ENCODE measurements around the gene IFNA2.
A peak's percentile ranks its signal among the peaks of the same experiment; 100 is the strongest.
"Not testable (repeated sequence)": the region's sequence is repeated elsewhere in the genome, so short reads cannot be mapped to it uniquely, and the experiment has no call there.

Gene IFNA2

DNA sequence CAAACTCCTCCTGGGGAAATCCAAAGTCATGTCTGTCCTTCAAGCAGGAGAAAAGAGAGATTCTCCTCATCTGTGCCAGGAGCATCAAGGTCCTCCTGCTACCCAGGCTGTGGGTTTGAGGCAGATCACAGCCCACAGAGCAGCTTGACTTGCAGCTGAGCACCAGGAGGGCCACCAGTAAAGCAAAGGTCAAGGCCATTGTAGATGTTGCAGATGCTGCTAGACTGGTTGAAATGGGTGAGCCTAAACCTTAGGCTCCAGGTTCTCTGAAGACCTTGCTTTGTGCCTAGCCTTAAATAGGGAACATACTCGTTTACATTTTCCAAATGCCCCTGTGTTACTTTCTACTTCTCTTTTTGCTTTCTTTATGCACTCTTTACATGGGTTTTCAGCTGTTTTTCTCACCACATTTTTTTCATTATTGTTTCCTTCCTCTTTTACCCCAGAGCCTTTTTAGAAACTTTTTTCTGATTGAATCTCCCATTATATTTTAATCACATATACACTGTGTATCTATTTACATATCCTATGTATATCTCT, at the start of gene IFNA2:
IFNA2 (minus strand) TSS at position 268 of the 540 bp plus-strand sequence; CDS start at position 199, 69 bp downstream.
- DNase-seq = no peak

DNA sequence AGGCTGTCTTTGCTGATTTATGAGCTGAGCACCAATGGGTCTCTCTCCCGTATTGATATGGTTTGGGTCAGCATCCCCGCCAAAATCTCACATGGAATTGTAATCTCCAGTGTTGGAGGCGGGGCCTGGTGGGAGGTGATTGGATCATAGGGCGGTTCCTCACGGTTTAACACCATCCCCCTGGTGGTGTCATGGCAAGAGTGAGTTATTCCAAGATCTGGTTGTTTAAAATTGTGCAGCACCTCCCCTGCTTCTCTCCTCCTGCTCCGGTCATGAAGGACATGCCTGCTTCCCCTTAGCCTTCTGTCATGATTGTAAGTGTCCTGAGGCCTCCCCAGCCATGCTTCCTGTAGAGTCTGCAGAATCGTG, 49.8 kb upstream of the IFNA2 start:
- DNase-seq = not testable (repeated sequence)

DNA sequence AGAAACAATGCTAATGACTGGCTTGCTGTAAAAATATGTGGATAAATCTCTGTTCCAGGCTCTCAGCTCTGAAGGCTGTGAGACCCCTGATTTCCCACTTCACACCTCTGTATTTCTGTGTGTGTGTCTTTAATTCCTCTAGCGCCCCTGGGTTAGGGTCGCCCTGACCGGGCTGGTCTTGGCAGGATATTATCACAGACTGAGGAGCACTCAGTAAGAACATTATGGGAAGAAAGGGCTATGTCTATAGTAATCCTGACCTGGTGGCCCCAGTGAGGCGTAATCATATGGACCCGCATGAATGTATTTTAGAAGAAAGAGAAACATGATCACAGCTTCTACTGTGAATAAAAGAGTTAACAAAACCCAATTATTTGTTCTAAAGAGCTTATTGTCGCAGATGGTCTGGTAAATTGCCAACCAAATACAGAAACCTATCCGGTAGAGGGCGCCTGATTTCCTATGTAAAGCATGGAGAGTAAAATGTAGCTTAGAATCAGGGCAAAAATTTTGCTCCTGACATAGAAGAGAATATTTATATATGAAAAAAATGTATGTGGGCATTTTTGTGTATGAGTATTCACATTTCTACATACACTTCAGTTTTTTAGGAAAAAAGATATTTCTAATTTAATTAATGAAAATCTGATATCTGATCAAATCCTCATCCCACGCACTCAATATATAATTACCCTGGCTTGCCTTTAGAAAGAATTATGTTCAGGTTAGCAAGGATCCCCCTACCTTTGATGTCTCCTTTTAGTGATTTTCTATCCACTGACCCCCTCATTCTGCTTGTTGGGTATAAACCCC, 49.2 kb upstream of the IFNA2 start:
- peak; percentile 61 for DNase-seq

DNA sequence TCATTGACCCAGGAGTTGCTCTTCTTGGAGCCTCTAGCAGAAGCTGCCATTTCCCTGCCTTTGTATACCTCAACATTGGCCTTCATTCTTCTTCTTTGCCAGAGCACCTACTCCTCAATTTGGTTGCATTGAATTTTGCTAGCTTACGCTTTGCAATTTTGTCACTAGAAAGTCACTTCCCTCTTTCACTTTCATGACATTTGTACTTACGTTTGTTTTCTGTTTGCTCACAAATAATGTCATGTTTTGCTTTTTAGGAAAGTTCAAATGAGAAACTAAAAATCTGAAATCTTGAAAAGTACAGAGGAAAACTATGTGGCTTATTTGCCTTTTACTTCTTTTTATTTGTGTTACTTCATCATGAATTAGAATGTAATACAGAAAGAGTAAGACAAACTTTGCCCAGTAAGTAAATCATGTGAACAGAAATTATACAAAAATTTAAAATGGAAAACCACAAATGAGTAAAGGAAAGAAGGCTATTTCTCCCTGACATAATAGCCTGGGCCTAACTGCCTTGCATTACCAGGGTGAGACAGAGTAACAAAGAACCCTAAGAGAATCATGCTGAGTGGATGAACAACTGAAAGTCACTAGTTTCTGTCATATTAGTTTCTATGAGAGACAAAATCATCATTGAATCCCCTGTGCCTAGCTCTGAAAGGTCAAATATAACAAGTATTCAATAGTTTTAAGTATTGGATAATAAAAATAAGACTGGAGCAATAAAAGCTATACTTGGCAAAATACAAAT, 47.7 kb upstream of the IFNA2 start:
- no peak for DNase-seq

DNA sequence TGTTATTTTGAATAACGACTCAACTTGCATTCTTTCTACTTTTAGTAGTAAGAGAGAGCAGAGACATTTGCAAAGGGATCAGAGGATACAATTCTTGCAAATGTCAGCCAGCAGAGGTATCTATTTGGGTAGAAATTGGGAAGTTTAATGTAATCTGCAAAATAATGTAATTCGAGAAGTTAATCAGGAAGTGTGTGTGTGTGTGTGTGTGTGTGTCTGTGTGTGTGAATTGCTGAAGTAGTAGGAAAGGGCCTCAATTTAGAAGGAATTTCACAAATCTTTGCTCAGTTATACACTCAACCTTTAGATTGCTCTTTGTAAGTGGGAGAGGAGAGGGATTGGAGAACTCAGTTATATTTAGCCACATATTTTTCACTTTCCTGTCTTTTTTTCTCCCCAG, 44.0 kb upstream of the IFNA2 start:
- no peak for DNase-seq

DNA sequence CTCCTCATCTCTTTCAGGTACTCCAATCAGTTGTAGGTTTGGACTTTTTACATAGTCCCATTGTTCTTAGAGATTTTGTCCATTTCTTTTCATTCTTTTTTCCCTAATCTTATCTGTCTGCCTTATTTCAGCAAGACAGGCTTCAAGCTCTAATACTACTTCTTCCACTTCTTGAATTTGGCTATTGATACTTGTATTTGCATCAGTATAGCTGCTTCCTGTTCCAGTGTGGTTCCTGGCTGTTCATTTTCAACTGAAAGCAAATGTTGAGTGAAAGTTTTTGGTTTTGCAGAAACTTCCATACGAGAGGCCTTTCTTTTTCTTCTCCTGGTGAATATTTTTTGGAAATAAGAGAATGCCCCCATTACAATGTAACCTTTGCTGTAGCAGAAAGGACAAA, 43.0 kb upstream of the IFNA2 start:
- no peak for DNase-seq

DNA sequence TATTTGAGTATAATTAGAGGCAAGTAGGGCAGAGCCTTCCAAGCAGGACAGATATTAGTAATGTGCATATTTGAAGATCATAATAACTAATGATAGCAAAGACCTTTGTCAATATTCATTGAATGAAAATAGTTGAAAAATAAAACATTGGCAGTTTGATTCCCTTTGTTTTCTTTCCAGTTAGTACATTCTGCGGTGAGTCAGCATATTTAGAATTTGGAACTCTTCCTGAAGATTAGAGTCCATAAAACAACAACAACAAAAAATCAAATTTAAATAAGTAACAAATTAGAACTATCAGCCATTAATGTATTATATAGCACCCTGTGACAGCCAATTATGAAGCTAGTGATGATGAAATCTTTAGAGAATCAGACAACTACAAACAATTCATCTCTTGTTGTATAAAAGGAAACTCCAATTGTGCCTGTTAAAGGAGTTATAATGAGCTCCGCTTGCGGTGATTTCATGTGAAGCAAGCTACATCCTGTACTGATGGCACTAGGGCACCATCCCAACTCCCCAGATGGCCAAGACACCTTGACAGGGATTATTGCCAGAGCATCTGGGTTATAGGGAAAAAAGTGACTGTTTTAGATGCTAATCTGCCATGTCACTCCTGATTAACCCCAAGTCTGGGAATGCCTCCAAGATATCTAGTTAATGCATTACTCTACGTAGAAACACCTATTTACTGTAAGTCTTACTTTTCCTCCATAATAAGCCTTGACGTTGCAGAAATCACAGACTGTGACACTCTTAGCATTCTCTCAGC, 30.5 kb upstream of the IFNA2 start:
- no peak for DNase-seq

DNA sequence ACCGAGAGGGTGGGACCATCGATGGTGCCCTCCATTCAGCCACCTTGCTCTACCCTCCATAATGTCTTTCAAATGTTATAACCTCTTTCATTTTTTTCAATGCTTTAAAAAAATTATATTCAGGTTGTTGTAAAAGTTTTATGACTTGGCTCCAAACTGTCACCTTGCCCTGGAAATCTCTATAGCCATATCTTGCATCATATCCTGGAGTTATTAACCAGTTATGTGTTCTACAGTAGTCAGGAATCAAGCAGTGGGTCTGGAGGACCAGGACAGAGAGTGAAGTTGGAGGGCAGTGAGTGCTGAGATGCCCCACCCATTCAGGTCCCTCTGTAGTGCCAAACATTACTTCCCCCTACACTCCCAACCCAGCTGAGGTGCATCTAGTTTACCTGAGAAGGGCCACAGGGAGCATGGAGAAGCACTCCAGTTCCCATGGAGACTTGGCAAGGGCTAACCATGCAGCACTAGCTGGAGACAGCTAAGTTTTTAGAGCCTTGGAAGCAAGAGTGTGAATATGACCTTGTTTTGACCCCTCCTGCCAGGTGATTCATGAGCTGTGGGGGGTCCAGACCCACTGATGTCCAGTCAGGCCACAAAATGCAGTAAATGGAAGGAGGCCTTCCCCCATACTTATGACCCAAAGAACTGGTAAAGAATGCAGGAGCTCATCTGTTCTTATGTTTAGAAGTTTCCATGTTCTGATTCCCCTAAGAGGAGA, 29.2 kb upstream of the IFNA2 start:
- no peak for DNase-seq

DNA sequence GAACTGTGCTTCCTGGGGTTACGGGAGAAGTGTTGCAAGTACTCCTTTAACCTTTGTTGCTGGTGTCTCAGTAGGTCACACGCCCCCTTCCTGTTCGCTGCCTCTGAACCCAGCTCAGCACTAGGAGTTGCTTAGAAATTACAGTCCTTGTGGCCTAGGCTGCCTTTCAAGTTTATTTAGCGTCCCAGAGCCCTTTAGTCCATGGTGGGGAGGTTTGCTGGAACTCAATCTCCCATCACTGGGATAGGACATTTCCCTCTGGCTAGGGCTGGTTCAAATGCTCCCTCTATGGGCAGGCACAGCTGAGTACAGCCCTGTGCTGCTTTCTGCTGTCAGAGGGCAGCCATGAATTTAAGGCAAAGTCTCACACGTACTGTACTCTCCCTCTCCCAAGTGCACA, 28.4 kb upstream of the IFNA2 start:
- peak; percentile 1 for DNase-seq

DNA sequence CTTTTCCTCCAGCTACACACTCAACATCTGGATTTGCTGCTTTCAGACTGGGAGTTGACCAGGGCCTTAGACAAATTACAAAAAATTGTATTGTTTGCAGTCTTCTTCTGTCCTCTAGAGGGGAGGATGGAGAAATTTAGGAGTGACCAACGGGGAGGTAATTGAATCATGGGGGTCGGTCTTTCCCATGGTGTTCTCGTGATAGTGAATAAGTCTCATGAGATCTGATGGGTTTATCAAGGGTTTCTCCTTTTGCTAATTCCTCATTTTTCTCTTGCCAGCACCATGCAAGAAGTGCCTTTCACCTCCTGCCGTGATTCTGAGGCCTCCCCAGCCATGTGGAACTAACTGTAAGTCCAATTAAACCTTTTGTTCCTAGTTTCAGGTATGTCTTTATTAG, 28.0 kb upstream of the IFNA2 start:
- no peak for DNase-seq

DNA sequence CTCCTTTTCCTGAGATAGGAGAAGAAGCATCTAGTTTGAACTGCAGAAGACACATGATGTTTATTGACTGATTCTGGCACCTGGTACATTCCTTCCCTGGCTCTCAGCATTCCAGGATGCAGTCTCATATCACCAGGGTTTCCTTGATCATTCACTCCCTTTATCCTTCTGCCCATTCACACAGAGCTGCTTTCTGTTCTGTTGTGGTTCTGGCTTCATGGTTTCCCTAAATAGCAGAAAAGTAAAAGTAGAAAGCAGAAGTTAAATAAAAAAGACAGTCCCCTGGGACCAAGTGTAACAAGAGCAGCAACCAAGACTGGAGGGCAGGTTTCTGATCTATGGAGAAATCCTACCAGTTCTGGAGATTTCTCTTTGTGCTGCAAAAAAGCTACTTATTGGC, 26.9 kb upstream of the IFNA2 start:
- DNase-seq = no peak

DNA sequence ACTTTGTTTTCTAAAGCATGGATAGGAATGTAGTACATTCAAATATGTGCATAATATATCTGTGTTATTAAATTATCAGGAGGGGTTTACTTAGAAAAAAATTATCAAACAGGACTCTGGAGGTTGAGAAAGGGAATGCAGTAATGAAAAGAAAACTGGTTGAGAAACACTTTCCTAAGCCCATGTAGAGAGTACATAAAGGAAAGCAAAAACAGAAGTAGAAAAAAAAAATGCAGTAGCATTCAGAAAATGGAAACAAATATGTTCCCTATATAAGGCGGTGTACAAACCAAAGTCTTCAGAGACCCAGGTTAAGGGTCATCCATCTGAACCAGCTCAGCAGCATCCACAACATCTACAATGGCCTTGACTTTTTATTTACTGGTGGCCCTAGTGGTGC, 23.6 kb upstream of the IFNA2 start, which contains the start of gene IFNA8:
IFNA8 (plus strand) TSS at position 301 of the 400 bp plus-strand sequence; CDS start at position 361, 60 bp downstream.
- DNase-seq = no peak

DNA sequence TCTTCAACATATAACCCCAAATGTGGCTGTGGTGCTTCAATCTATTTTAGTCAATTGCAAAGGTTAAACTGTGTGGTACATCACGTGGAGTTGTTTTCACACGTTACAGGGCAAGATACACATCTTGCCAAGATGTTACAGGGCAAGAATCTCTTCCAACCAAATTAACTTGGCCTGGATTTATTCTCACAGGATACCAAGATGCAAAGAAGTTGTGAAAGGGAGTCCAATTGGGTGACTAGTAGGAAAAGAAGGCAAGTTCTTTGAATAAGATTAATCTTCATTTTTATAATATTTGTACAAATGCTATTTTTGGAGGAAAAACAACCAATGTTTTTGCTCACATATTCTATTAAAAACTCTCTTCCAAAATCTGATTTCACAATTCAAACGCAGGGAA, 18.9 kb upstream of the IFNA2 start:
- DNase-seq = no peak

DNA sequence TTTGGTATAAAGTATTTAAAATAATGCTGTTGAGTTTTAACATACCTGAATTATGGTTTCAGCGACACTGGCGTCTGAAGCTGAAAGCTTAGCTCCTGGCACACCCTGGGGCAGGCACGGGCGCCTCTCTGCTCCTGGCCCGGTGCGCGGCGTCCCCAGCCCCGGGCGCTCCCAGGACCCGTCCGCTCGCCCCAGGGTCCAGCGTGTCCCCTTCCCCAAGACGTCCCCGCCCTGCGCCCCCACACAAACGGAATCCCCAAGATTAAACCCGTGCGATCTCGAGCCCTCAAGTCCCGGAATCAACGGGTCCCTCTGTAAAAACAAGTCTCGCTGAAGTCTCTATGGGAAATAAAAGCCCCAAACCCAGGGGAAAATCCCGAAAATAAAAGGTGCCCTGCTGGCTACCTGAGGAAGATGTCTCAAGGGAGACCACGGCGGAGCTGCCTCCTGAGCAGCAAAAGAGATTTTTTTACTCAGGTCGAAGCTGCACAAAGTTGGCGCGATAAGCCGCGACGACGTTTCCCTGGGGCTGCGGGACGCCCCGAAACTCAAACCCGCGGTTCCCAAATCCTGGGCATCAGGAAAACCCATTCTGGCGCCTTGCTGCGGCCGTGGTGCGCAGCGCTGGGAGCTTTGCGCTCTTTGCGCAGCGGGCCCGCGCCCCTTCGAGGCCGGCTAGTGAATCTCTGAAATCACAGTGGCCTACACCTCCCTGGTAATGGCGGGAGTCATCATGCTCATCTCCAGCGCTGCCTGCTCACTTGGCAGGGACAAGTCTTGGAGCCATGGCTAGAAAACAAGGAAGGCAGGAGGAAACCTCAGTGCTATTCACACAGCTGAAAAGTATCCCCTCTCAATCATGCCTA, 17.4 kb upstream of the IFNA2 start:
- peak; percentile 3 for DNase-seq

DNA sequence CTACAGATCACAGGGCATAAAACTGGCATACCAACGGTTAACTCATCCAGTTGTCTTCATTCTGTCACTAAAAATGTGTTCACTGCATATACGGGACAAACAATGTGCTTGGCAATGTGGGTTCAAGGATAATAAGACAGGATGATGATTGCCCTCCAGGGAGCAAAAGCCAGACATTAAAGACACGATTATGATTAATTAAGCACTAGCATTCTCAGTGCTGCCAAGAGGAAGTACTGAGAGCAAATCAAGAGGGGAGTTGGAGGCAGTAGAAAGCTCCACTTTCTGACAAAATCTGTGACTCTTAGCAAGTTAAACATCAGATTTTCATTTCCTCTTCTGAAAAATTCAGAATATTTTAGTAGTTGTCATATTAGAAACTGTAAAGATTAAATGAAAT, 14.8 kb upstream of the IFNA2 start:
- no peak for DNase-seq

DNA sequence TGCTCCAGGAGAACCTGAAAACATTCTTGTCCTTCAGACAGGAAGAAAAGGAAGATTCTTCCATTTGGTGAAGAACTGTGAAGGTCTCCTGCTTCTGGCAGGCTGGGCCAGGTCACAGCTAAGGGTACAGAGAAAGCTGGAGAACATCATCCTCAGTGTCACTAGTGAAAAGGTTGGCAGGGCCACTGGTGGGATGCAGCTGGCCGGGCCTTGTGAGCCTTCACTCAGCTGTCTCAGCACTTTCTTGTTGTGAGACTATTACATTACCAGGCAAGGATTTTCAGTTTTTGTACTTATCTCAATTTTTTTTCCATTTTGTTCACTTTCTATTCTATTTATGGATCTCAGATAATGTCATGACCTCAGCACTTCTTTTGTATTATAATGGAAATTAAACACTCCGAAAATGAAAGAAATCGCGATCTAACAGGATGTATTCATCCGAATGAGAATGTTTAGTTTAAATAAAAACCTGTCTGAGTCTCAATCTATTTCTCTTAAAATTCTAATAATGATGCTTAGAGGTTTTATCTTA, 13.8 kb upstream of the IFNA2 start:
- no peak for DNase-seq

DNA sequence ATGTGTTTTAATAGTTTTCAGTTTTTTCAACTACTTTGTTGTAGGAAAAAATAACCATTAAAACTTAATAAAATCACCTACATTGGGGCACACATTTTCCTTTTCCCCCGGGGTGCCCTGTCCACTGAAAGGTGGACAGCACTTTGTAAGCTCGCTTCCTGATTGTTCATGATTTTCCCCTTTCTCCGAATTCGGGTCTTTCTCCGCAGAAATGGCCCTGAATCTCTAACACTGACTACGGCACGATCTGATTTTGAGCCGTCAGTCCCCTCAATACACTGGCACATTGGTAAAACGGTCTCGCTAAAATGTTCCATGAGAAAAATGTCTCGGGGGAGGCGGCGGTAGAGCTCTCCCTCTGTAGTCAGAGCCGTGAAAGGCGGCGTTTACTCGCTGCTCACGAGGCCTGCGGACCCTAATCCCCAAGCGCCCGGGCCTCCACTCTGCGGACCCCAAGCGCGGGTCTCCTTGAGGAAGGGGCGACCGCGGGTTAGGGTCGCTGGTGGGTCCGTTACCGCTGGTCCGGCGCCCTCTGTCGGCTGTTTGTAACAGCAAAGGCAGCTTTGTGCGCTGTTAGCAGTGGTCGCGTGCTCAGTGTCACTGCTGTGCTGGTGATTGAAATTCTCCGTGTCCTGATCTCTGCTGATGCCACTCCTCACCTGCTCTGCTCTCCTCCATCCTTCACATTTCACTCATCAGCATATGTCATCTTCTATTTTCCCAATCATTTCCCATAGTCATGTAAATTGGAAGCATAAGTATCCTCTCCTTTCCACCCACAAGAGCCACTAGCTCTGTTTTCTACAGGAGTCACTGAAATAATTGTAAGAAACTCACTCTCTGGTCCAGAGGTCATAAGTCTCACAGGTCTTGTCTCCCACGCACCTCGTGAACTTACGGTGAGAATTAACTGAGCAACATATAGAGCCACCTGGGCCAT, 10.8 kb upstream of the IFNA2 start:
- peak; percentile 72 for DNase-seq

DNA sequence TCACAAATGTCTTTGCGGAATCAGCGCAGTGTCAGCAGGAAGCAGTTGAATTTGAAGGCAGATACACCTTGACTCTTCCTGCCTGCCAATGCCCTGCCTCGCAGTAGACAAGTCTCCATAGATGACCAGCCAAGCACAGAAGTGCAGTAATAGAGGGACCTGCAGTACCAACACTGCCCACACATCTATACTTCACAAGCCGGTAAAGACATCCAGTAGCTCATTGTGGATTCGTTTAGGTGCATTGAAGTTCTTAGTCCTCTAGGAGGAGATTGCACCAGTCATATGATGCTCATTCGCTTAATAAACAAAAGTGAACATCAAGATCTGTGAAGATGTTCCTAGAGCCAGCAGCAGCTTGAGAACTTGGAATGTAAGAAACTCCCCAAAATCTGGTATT, 7.1 kb upstream of the IFNA2 start:
- no peak for DNase-seq

DNA sequence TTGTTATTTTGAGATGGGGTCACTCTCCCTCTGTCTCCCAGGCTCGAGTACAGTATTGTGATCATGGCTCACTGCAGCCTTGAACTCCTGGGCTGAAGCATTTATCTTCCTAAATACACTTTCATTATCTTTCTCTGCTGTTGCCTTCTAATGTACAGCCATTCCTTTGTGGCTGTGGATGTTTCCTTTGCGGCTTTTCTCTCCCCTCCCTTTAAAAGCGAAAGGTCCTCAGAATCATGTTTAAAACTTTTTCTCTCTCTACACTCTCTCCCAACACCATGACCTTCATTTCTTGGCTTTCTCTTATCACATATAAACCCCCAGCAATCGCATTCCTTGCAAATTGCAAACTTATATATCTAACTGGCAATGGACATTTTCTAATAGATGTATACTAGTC, 1.6 kb downstream of the IFNA2 start:
- DNase-seq = no peak
